Calu3 (cell line): ENCODE measurements around the gene PRG3. TPM values are rescaled to one million over a fixed set of nuclear protein-coding genes. Genes with fewer than 3 reads are reported as not detected.

Experiments used
- BruUV-seq: library from RNA; stranded (reverse); fragments of 400-500 nt; replicated peaks from 2 replicates; lab custom pipeline; 2021; lab: Mats Ljungman, UMichigan
- CTCF ChIA-PET: fragments of 300-600 bp; sonication (Branson Sonifier 250); formaldehyde crosslinking; loops from one replicate; lab custom pipeline; 2022; ENCODE audit warnings: antibody characterized with exemption; lab: Charles Lee
- DNase-seq: peaks from one replicate; pipeline ENCODE4 v3.0.0; 2022
- H3K27ac Mint-ChIP-seq: one replicate; pipeline ENCODE4 v1.8.0; 2022; ENCODE audit warnings: mixed read lengths; ENCODE audit not compliant: unreplicated experiment
- H3K27me3 Mint-ChIP-seq: one replicate; pipeline ENCODE4 v1.8.0; 2022; ENCODE audit warnings: mixed read lengths; ENCODE audit not compliant: unreplicated experiment
- H3K36me3 Mint-ChIP-seq: one replicate; pipeline ENCODE4 v1.8.0; 2022; ENCODE audit warnings: mild to moderate bottlenecking, moderate library complexity, mixed read lengths; ENCODE audit not compliant: insufficient read depth, unreplicated experiment
- H3K4me1 Mint-ChIP-seq: one replicate; pipeline ENCODE4 v1.8.0; 2022; ENCODE audit warnings: mild to moderate bottlenecking, low read depth, mixed read lengths; ENCODE audit not compliant: unreplicated experiment
- H3K4me3 Mint-ChIP-seq: one replicate; pipeline ENCODE4 v1.8.0; 2022; ENCODE audit warnings: mild to moderate bottlenecking, low read depth, moderate library complexity, mixed read lengths; ENCODE audit not compliant: unreplicated experiment
- H3K9me3 Mint-ChIP-seq: one replicate; pipeline ENCODE4 v1.8.0; 2022; ENCODE audit warnings: low read depth, mixed read lengths; ENCODE audit not compliant: unreplicated experiment
- intact Hi-C: fragments of 100-400 bp; cut with micrococcal nuclease; formaldehyde crosslinking; loops from one replicate; pipeline ENCODE4 v1.10.0; 2022; ENCODE audit not compliant: unreplicated experiment
- total RNA-seq: library from RNA; stranded (reverse); gene quantifications from 2 replicates; pipeline ENCODE4 v1.2.3, GENCODE V29; 2022
- TF ChIP-seq, protein P1 (sequence below): fragments of 200-600 bp; IDR thresholded peaks from one replicate; pipeline ENCODE4 v1.8.0; 2022; ENCODE audit warnings: antibody characterized with exemption; ENCODE audit not compliant: unreplicated experiment

The PRG3 gene
- total RNA-seq, 1 experiment from 2014 or later: not detected

GRCh38 chr11:57377107-57377506 is 3.8 kb downstream of the PRG3 start:
- TF ChIP-seq, protein P1, sequence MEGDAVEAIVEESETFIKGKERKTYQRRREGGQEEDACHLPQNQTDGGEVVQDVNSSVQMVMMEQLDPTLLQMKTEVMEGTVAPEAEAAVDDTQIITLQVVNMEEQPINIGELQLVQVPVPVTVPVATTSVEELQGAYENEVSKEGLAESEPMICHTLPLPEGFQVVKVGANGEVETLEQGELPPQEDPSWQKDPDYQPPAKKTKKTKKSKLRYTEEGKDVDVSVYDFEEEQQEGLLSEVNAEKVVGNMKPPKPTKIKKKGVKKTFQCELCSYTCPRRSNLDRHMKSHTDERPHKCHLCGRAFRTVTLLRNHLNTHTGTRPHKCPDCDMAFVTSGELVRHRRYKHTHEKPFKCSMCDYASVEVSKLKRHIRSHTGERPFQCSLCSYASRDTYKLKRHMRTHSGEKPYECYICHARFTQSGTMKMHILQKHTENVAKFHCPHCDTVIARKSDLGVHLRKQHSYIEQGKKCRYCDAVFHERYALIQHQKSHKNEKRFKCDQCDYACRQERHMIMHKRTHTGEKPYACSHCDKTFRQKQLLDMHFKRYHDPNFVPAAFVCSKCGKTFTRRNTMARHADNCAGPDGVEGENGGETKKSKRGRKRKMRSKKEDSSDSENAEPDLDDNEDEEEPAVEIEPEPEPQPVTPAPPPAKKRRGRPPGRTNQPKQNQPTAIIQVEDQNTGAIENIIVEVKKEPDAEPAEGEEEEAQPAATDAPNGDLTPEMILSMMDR: no peak
- intact Hi-C loops: no loop called here
- Mint-ChIP-seq H3K4me3 (no peak overlapping the region), H3K4me1 (no peaks in the 10 kb centered on the region), H3K27ac (no peak overlapping the region), H3K9me3 (no peaks in the 10 kb centered on the region), H3K27me3 (peaks cover 83% of the 10 kb centered on the region), H3K36me3 (no peaks in the 10 kb centered on the region)
- BruUV-seq: no TSS peak
- no peak for DNase-seq
- CTCF ChIA-PET: no interaction called here

GRCh38 chr11:57376095-57377090 is 4.6 kb downstream of the PRG3 start:
- Mint-ChIP-seq H3K4me3 (no peak overlapping the region), H3K36me3 (no peaks in the 10 kb centered on the region), H3K9me3 (no peaks in the 10 kb centered on the region), H3K4me1 (no peaks in the 10 kb centered on the region), H3K27ac (no peak overlapping the region), H3K27me3 (peaks cover 80% of the 10 kb centered on the region)
- intact Hi-C loops: no loop called here
- TF ChIP-seq, protein P1: no peak
- BruUV-seq: no TSS peak
- CTCF ChIA-PET: no interaction called here
- no peak for DNase-seq

DNA sequence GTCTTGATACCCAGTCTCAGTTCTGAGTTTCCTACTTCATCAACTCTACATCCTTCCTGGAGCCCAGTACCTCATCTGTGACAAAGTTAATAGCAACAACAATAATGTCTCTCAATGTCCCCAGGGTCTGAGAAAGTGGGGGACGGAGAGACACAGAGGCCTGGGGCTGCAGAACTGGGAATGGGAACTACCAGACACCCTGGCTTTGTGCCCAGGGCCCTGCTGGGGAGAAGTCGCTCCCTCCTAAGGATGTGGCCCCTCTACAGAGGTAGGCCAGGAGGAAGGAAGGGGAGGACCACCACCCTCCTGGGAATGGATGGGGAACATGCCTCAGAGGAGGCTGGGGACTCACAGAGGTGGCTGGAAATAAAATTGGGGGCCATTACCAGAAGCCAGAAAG is 5.5 kb downstream of the PRG3 start:
- intact Hi-C loops: no loop called here
- H3K27me3 Mint-ChIP-seq: peaks cover 71% of the 10 kb centered on the region
- H3K36me3 Mint-ChIP-seq: no peaks in the 10 kb centered on the region
- no peaks in the 10 kb centered on the region for H3K4me1 Mint-ChIP-seq
- H3K4me3 Mint-ChIP-seq: no peak overlapping the region
- CTCF ChIA-PET: no interaction called here
- H3K27ac Mint-ChIP-seq: no peak overlapping the region
- DNase-seq: no peak
- H3K9me3 Mint-ChIP-seq: no peaks in the 10 kb centered on the region
- TF ChIP-seq, protein P1: no peak
- BruUV-seq: no TSS peak

- BruUV-seq: no TSS peak
- DNase-seq: no peak
- no peaks in the 10 kb centered on the region for H3K4me1 Mint-ChIP-seq
- H3K4me3 Mint-ChIP-seq: no peak overlapping the region
- H3K27ac Mint-ChIP-seq: no peak overlapping the region
- intact Hi-C loops: no loop called here
- CTCF ChIA-PET: no interaction called here
- TF ChIP-seq, protein P1: no peak
- peaks cover 66% of the 10 kb centered on the region for H3K27me3 Mint-ChIP-seq
- H3K36me3 Mint-ChIP-seq: no peaks in the 10 kb centered on the region
- H3K9me3 Mint-ChIP-seq: no peaks in the 10 kb centered on the region
These were observed 6.0 kb downstream of the PRG3 start for GRCh38 chr11:57374966-57375365.
